Esophagus muscularis mucosa (tissue), 4 donors: ENCODE results near the gene UBTD1. TPM values are rescaled to one million over a fixed set of nuclear protein-coding genes. Genes with fewer than 3 reads are reported as not detected.

ENCODE experiments used
- DNase-seq: peaks from one replicate; pipeline ENCODE4 v3.0.0-alpha.2; 2017; ENCODE audit errors: extremely low spot score
- H3K27ac ChIP-seq, 4 donors: fragments of 200-600 bp; sonication (generic); replicated peaks in 1 of 4; 1 replicate in 3 of 4; 2 replicates in 1 of 4; pipeline ENCODE4 v1.5.1; 2016 to 2019; ENCODE audit warnings: mild to moderate bottlenecking in 1 of 4
- H3K27me3 ChIP-seq, 4 donors: fragments of 200-600 bp; sonication (generic); one replicate each; pipeline versions ENCODE4 v1.5.1 to v1.6.0; 2016 to 2019
- H3K36me3 ChIP-seq, 4 donors: fragments of 200-600 bp; sonication (generic); one replicate each; pipeline ENCODE4 v1.5.1; 2016 to 2019
- H3K4me1 ChIP-seq, 4 donors: fragments of 200-600 bp; sonication (generic); one replicate each; pipeline ENCODE4 v1.5.1; 2016 to 2019
- H3K4me3 ChIP-seq, 4 donors: fragments of 200-600 bp; sonication (generic); 1 replicate in 2 of 4; 2 replicates in 2 of 4; pipeline ENCODE4 v1.5.1; 2016 to 2019; ENCODE audit warnings: mild to moderate bottlenecking in 4 of 4, moderate library complexity in 1 of 4
- H3K9me3 ChIP-seq, 4 donors: fragments of 200-600 bp; sonication (generic); 1 replicate in 3 of 4; 2 replicates in 1 of 4; pipeline ENCODE4 v1.5.1; 2016 to 2019
- EP300 ChIP-seq: sonication (generic); formaldehyde crosslinking; IDR thresholded peaks from one replicate; pipeline ENCODE4 v1.6.1; 2017; ENCODE audit warnings: antibody characterized with exemption
- POLR2A ChIP-seq: fragments of 450-650 bp; IDR thresholded peaks from one replicate; pipeline ENCODE4 v1.6.1; 2017; ENCODE audit warnings: antibody characterized with exemption, moderate library complexity, mild to moderate bottlenecking, low read depth
- POLR2AphosphoS5 ChIP-seq, 2 donors: sonication (generic); formaldehyde crosslinking; IDR thresholded peaks; one replicate each; pipeline ENCODE4 v1.6.1; 2017; ENCODE audit warnings: antibody characterized with exemption in 2 of 2
- WGBS: methylation state at CpG from one replicate; pipeline ENCODE4 v1.1.5; 2018; 5-methylcytosine and 5-hydroxymethylcytosine counted together
- intact Hi-C: fragments of 100-400 bp; cut with DNase I; formaldehyde crosslinking; loops from one replicate; pipeline ENCODE4 v1.15.1; 2023
- total RNA-seq, 4 donors: library from RNA; depleted of rRNA; stranded (reverse); fragments of >200 nt; gene quantifications; one replicate each; pipeline versions ENCODE4 v1.1.0 to v1.2.1, GENCODE V29; 2016
- TF ChIP-seq, protein P1 (sequence below), 3 experiments: fragments of 200-600 bp in 2 of 3; fragments of 450-650 bp in 1 of 3; sonication (generic) in 2 of 3; IDR thresholded peaks; one replicate each; pipeline ENCODE4 v1.5.1; 2017 to 2019; ENCODE audit warnings: antibody characterized with exemption in 3 of 3, mild to moderate bottlenecking in 2 of 3, moderate library complexity in 1 of 3

Gene UBTD1
- total RNA-seq, 4 donors from 2014 or later, result 4.2 to 18.4 (median 14.1) TPM

DNA sequence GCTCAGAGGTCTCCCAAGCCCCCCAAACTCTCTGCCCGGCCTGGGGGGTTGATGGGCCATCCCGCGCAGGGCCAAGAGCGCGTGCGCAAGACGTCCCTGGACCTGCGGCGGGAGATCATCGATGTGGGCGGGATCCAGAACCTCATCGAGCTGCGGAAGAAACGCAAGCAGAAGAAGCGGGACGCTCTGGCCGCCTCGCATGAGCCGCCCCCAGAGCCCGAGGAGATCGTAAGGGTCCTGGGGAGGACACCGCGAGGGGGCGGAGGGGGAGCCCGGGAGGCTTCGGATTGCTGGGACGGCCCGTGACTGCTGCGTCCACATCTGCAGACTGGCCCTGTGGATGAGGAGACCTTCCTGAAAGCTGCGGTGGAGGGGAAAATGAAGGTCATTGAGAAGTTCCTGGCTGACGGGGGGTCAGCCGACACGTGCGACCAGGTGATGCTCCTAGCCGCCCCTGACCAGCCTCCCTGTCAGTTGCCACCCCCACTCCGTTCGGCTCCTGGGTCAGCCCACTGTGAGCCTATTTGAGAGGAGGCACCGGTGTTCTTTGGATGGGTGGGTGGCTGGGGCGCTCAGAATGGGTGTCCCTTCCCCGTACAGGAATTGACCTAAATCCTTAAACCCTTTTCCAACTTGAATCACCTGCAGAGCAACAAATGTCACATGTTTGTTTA, 79.6 kb downstream of the UBTD1 start:
- intact Hi-C loops, result no loop called here
- Histone ChIP-seq H3K4me1 (peaks cover 10 to 21% (median 17%) of the 10 kb centered on the region in 4 donors), H3K27ac (no peak overlapping the region), H3K36me3 (peaks cover 0 to 19% (median 0%) of the 10 kb centered on the region in 4 donors), H3K4me3 (peak overlapping the region in 2 of 4 donors; percentile 22 to 28), H3K9me3 (no peaks in the 10 kb centered on the region), H3K27me3 (no peaks in the 10 kb centered on the region)
- TF ChIP-seq, protein P1, sequence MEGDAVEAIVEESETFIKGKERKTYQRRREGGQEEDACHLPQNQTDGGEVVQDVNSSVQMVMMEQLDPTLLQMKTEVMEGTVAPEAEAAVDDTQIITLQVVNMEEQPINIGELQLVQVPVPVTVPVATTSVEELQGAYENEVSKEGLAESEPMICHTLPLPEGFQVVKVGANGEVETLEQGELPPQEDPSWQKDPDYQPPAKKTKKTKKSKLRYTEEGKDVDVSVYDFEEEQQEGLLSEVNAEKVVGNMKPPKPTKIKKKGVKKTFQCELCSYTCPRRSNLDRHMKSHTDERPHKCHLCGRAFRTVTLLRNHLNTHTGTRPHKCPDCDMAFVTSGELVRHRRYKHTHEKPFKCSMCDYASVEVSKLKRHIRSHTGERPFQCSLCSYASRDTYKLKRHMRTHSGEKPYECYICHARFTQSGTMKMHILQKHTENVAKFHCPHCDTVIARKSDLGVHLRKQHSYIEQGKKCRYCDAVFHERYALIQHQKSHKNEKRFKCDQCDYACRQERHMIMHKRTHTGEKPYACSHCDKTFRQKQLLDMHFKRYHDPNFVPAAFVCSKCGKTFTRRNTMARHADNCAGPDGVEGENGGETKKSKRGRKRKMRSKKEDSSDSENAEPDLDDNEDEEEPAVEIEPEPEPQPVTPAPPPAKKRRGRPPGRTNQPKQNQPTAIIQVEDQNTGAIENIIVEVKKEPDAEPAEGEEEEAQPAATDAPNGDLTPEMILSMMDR (IDR thresholded peaks at IDR 0.05), result no peak
- TF ChIP-seq EP300 (no peak), POLR2A (no peak), POLR2AphosphoS5 (IDR thresholded peaks at IDR 0.05) (no peak)
- WGBS, result 93% methylated on average over 15 of the region's 40 CpGs
- DNase-seq, result no peak

DNA sequence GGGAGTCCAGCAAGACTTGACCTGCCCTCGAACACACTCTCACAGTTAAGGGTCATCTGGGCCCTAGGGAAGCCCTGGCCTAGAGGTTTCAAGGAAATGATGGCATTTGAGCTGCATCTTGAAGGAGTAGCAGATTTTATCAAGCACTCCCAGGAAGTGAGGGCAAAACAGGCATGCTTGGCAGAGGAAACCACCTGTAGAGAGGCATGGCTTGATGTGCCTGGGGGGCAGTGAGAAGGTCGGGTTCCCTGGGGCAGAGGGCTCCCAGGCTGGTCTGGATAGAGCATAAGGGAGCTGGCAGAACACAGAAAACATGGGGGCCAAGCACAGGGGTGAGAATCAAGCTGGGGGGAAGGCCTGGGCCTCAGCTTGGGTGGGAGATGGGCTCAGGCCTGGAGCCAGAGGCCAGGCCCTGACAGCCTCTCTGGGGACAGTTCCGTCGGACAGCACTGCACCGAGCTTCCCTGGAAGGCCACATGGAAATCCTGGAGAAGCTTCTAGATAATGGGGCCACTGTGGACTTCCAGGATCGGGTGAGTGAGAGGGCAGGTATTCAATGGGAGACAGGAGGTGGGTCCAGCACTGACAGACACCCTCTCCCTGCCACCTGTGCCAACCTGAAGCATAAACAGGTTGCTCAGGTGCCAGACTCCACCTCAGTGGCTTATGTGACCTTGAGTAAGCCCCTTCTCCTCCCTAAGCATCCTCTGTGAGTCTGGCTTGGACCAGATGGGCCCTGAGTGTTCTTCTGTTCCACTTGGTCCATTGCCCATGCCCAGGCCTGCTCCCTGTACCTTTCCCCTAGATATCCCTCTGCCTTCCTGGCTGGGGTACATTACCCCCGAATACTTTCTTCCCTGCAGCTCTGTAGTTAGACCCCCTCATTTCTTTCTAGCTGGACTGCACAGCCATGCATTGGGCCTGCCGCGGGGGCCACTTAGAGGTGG, 82.0 kb downstream of the UBTD1 start:
- H3K27me3 ChIP-seq, result no peaks in the 10 kb centered on the region
- no peak overlapping the region for H3K4me3 ChIP-seq
- intact Hi-C loops, result no loop called here
- 94% methylated on average over 8 of the region's 9 CpGs for WGBS
- TF ChIP-seq EP300 (no peak), POLR2A (no peak), POLR2AphosphoS5 (IDR thresholded peaks at IDR 0.05) (no peak)
- TF ChIP-seq, protein P1 (IDR thresholded peaks at IDR 0.05), result no peak
- no peak overlapping the region for H3K27ac ChIP-seq
- H3K36me3 ChIP-seq, result peaks cover 0 to 19% (median 0%) of the 10 kb centered on the region in 4 donors
- no peaks in the 10 kb centered on the region for H3K9me3 ChIP-seq
- DNase-seq, result no peak
- H3K4me1 ChIP-seq, result peaks cover 4 to 11% (median 7%) of the 10 kb centered on the region in 4 donors

DNA sequence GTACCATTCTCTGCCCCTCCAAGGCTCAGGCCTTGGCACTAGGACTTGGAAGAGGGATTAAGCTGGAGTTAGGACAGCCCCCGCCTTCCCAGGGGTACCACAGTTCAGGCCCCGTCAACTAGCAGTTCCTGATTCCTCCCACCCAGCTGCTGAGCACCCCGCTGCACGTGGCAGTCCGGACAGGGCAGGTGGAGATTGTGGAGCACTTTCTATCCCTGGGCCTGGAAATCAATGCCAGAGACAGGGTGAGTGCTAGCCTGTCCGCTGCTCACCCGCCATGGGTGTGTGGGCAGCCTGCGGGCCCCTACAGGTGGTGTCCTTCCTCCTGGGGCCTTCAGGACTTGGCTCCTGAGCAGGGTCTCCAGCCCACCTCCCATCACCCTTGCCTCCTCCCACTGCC, 83.4 kb downstream of the UBTD1 start:
- no peaks in the 10 kb centered on the region for H3K27me3 ChIP-seq
- peaks cover 0 to 19% (median 0%) of the 10 kb centered on the region in 4 donors for H3K36me3 ChIP-seq
- no CpG with 5 or more reads among the region's 8 CpGs for WGBS
- H3K27ac ChIP-seq, result no peak overlapping the region
- intact Hi-C loops, result no loop called here
- H3K9me3 ChIP-seq, result no peaks in the 10 kb centered on the region
- no peak for DNase-seq
- H3K4me3 ChIP-seq, result no peak overlapping the region
- TF ChIP-seq EP300, result no peak
- no peak for TF ChIP-seq POLR2AphosphoS5 (IDR thresholded peaks at IDR 0.05)
- TF ChIP-seq POLR2A, result no peak
- TF ChIP-seq, protein P1 (IDR thresholded peaks at IDR 0.05), result no peak
- H3K4me1 ChIP-seq, result peaks cover 4 to 10% (median 6%) of the 10 kb centered on the region in 4 donors

DNA sequence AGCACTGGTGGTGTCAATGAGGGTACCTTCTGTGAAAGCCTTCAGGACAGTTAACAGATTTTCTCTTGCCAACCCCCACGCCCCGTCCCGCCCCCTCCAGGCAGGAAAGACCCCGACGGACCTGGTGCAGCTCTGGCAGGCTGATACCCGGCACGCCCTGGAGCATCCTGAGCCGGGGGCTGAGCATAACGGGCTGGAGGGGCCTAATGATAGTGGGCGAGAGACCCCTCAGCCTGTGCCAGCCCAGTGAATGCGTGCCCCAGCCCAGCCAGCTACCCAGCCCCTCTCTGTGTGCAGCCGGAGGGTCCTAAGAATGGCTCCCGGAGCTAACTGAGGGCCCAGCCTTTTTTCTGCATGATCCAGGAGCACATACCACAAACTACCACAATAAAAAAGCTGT, 84.8 kb downstream of the UBTD1 start:
- intact Hi-C loops, result no loop called here
- no peak overlapping the region for H3K27ac ChIP-seq
- 100% methylated on average over 3 of the region's 13 CpGs for WGBS
- H3K4me1 ChIP-seq, result peaks cover 4 to 10% (median 6%) of the 10 kb centered on the region in 4 donors
- H3K36me3 ChIP-seq, result peaks cover 0 to 15% (median 0%) of the 10 kb centered on the region in 4 donors
- TF ChIP-seq, protein P1 (IDR thresholded peaks at IDR 0.05), result no peak
- TF ChIP-seq POLR2AphosphoS5 (IDR thresholded peaks at IDR 0.05) (no peak), POLR2A (no peak), EP300 (no peak)
- H3K4me3 ChIP-seq, result no peak overlapping the region
- no peaks in the 10 kb centered on the region for H3K9me3 ChIP-seq
- H3K27me3 ChIP-seq, result no peaks in the 10 kb centered on the region
- no peak for DNase-seq
